Measurements from ENCODE around the gene YRDC. TPM values are rescaled to one million over a fixed set of nuclear protein-coding genes. Genes with fewer than 3 reads are reported as not detected.

Gene YRDC
- total and polyA plus RNA-seq, 2 of the 13 experiments (the other 11 are each of a cell fraction or from before 2014, with no cell fraction given), result 27.5 to 29.2 TPM

- Histone ChIP-seq H3K36me3 (replicated peaks in 1 of 2; ENCODE audit: control insufficient read depth in 1 of 2, insufficient read depth in 2 of 2, low read length in 2 of 2) (peaks cover 2 to 27% of the 10 kb centered on the region in 2 experiments; a peak in 4 of 5 replicates), H3K4me2 (ENCODE audit: low read depth, low read length) (no peak overlapping the region), H3K4me3 (replicated peaks in 1 of 3; ENCODE audit: insufficient read depth in 1 of 3, low read depth in 2 of 3, low read length in 3 of 3) (no peak overlapping the region), H3K4me1 (ENCODE audit: insufficient read depth, low read length) (peaks cover 42% of the 10 kb centered on the region), H3K9ac (ENCODE audit: insufficient read depth, low read depth, low read length) (no peak overlapping the region), H2AFZ (ENCODE audit: low read length) (no peak overlapping the region), H4K20me1 (ENCODE audit: insufficient read depth, low read length) (peaks cover 5% of the 10 kb centered on the region; the same call in 1 of the 2 replicates), H3K27me3 (ENCODE audit: control insufficient read depth in 1 of 2, insufficient read depth in 2 of 2, low read length in 2 of 2) (no peaks in the 10 kb centered on the region; a peak in 1 of 5 replicates), H3K27ac (ENCODE audit: extremely low read length, insufficient read depth, low read length) (no peak overlapping the region), H3K9me3 (ENCODE audit: low read length) (no peaks in the 10 kb centered on the region), H3K79me2 (ENCODE audit: insufficient read depth, low read length) (peaks cover 17% of the 10 kb centered on the region)
- intact Hi-C loops (cut with micrococcal nuclease; ENCODE audit: unreplicated experiment), result no loop called here
- in situ Hi-C loops (cut with HindIII; ENCODE audit: extremely low pct_ligation_motif_present, low pct_unique_long_range_greater_than_20kb), result loop anchor here (5.0 kb wide), 1 partner anchor 47 kb away; the partner anchor contains the start of gene MTF1
- WGBS (ENCODE audit: low lambda C conversion rate), result 51% methylated on average over 2 of the region's 2 CpGs
- POLR2A ChIA-PET, result no interaction called here
- FAIRE-seq (no peak), DNase-seq (ENCODE audit: low spot score) (no peak), ATAC-seq (no peak)
- CTCF ChIA-PET (ENCODE audit: low intra/inter-chr PET ratio, low total read pairs), result no interaction called here
- no TSS peak for BruUV-seq (replicated peaks)
- TF ChIP-seq UBTF (CRISPR knock-in tag; IDR thresholded peaks at IDR 0.05) (no peak), BORCS8-MEF2B (CRISPR knock-in tag; IDR thresholded peaks at IDR 0.05) (no peak), RBM22 (optimal IDR thresholded peaks at IDR 0.05; ENCODE audit: low read length) (peak; percentile 37)
Measured at GRCh38 chr1:37809942-37810341, 1.9 kb upstream of the YRDC start.

All from HepG2 (cell line).